ENCODE results near the gene PNKD.

DNA sequence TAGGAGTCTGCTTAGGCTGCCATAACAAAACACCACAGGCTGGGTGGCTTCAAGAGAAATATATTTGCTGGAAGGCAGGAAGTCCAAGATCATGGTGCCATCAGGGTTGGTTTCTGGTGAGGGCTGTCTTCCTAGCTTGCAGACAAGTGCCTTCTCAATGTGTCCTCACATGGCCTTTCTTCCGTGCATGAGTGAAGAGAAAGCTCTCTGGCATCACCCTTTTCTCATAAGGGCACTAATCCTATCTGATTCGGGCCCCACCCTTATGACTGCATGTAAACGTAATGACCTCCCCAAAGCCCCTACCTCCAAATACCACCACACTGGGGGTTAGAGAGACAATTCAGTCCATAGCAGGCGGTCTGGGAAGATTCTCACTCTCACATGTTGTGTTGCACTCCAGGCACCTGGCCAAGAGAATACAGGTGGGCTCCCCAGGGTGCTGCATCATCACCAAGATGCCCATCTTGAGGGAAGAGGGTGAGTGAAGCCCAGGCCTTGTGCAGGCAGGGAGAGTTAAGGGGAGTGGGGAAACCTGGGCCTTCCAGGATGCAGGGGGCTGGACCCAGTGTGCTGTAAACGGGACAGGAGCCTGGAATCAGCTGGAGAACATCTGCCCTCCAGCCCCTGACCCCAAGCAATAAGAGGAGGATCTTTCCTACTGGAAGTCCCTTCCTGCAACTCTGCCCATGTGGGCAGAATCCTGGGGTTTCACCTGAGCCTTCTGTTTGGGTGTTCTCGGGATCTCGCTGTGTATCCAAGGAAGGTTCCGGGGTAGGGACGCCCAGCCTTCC lies 96.5 kb downstream of the PNKD start:
- TF ChIP-seq, protein P1, sequence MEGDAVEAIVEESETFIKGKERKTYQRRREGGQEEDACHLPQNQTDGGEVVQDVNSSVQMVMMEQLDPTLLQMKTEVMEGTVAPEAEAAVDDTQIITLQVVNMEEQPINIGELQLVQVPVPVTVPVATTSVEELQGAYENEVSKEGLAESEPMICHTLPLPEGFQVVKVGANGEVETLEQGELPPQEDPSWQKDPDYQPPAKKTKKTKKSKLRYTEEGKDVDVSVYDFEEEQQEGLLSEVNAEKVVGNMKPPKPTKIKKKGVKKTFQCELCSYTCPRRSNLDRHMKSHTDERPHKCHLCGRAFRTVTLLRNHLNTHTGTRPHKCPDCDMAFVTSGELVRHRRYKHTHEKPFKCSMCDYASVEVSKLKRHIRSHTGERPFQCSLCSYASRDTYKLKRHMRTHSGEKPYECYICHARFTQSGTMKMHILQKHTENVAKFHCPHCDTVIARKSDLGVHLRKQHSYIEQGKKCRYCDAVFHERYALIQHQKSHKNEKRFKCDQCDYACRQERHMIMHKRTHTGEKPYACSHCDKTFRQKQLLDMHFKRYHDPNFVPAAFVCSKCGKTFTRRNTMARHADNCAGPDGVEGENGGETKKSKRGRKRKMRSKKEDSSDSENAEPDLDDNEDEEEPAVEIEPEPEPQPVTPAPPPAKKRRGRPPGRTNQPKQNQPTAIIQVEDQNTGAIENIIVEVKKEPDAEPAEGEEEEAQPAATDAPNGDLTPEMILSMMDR (IDR thresholded peaks at IDR 0.05), result no peak
- no peak for TF ChIP-seq POLR2A (IDR thresholded peaks at IDR 0.05)

Measured in heart left ventricle (tissue), 13 donors.